ENCODE results near the gene CENPM.

DNA sequence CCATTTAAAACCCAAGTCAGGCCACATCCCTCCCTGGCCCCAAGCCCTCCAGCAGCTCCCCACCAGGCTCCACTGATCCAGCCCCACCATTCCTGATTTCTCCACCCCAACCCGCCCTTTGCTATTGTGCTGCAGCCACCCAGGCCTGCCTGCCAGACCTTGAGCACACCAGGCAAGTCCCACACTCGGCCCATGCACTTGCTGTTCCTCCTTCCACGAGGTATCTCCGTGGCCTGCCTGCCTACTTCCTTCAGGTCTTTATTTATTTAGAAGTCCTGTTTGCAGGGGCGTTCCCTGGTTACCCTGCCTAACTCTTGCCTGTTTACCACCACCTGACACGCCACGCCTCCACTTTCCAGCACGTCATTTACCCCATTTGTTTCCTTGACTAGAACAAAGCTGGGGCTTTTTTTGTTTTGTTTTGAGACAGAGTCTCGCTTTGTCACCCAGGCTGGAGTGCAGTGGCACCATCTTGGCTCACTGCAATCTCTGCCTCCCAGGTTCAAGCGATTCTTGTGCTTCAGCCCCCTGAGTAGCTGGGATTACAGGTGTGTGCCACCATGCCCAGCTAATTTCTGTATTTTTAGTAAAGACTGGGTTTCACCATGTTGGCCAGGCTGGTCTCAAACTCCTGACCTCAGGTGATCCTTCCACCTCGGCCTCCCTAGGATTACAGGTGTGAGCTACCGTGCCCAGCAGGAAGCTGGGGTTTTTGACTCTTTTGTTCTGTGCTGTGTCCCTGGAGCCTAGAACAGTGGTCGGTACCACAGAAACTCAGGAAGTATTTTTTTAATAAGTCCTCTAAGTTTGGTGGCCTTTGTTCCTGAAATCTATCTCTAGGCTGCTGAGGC is 6.7 kb downstream of the CENPM start:
- TF ChIP-seq, protein P1, sequence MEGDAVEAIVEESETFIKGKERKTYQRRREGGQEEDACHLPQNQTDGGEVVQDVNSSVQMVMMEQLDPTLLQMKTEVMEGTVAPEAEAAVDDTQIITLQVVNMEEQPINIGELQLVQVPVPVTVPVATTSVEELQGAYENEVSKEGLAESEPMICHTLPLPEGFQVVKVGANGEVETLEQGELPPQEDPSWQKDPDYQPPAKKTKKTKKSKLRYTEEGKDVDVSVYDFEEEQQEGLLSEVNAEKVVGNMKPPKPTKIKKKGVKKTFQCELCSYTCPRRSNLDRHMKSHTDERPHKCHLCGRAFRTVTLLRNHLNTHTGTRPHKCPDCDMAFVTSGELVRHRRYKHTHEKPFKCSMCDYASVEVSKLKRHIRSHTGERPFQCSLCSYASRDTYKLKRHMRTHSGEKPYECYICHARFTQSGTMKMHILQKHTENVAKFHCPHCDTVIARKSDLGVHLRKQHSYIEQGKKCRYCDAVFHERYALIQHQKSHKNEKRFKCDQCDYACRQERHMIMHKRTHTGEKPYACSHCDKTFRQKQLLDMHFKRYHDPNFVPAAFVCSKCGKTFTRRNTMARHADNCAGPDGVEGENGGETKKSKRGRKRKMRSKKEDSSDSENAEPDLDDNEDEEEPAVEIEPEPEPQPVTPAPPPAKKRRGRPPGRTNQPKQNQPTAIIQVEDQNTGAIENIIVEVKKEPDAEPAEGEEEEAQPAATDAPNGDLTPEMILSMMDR (IDR thresholded peaks at IDR 0.05; ENCODE audit: low read depth, low read length), result no peak
- no peak for TF ChIP-seq POLR2A (IDR thresholded peaks at IDR 0.05; ENCODE audit: extremely low read depth, insufficient read length)
- no peak for TF ChIP-seq MYC (IDR thresholded peaks at IDR 0.05; ENCODE audit: low read depth, low read length)
- TF ChIP-seq, protein P2, sequence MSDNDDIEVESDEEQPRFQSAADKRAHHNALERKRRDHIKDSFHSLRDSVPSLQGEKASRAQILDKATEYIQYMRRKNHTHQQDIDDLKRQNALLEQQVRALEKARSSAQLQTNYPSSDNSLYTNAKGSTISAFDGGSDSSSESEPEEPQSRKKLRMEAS (IDR thresholded peaks at IDR 0.05; ENCODE audit: low read depth, low read length), result no peak
